Measurements from ENCODE around the gene SHROOM2.

Gene SHROOM2

DNA sequence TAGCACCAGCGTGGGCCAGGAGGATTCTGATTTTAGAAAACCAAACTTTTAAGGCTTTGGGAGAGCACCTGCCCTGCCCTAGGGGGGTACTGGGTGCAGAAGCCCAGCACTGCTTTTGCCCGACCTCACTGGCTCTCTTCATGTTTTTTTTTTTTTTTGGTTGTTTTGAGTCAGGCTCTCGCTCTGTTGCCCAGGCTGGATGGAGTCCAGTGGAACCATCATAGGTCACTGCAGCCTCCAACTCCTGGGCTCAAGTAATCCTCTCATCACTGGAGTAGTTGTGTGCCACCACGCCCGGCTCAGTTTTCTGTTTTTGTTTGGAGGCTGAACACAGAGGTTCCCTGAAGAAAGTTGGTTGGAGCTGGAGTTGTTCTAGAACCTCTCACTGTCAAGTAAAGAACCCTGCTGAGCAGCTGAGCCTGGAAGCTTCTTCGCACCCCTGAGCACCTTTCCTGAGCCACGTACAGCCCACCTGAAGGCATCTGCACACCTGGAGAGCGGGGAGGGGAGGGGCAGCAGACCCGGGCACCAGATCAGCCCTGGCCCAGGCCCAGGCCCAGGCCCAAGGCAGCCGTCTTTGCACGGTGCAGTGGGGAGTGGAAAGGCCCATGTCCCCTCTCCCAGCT, 49.5 kb downstream of the SHROOM2 start:
- no peak for DNase-seq (ENCODE audit: extremely low read depth, low read depth)
- TF ChIP-seq, protein P1, sequence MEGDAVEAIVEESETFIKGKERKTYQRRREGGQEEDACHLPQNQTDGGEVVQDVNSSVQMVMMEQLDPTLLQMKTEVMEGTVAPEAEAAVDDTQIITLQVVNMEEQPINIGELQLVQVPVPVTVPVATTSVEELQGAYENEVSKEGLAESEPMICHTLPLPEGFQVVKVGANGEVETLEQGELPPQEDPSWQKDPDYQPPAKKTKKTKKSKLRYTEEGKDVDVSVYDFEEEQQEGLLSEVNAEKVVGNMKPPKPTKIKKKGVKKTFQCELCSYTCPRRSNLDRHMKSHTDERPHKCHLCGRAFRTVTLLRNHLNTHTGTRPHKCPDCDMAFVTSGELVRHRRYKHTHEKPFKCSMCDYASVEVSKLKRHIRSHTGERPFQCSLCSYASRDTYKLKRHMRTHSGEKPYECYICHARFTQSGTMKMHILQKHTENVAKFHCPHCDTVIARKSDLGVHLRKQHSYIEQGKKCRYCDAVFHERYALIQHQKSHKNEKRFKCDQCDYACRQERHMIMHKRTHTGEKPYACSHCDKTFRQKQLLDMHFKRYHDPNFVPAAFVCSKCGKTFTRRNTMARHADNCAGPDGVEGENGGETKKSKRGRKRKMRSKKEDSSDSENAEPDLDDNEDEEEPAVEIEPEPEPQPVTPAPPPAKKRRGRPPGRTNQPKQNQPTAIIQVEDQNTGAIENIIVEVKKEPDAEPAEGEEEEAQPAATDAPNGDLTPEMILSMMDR (IDR thresholded peaks at IDR 0.05; ENCODE audit: low read depth, low read length) = no peak

DNA sequence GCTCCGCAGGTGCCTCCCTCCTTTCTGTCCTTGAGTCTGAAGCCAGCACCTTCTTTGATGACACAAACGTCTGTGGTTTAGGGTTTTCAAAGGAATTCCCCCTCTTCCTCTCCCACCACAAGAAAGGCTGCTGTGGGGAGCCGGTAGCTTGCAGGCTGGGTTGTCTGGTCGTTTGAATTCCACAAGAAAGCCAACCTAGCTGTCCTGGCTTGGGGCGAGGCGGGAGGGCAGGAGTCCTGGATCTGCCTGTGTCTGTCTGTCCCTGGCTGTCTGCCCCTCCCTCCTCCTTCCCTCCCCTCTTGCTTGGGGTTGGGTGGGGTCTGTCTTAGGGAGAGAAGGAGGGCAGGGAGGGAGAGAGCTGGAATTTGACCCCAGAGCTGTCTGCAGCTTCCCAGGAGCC, 56.3 kb downstream of the SHROOM2 start:
- TF ChIP-seq, protein P1 (IDR thresholded peaks at IDR 0.05; ENCODE audit: low read depth, low read length) = no peak
- DNase-seq (ENCODE audit: extremely low read depth, low read depth) = no peak

DNA sequence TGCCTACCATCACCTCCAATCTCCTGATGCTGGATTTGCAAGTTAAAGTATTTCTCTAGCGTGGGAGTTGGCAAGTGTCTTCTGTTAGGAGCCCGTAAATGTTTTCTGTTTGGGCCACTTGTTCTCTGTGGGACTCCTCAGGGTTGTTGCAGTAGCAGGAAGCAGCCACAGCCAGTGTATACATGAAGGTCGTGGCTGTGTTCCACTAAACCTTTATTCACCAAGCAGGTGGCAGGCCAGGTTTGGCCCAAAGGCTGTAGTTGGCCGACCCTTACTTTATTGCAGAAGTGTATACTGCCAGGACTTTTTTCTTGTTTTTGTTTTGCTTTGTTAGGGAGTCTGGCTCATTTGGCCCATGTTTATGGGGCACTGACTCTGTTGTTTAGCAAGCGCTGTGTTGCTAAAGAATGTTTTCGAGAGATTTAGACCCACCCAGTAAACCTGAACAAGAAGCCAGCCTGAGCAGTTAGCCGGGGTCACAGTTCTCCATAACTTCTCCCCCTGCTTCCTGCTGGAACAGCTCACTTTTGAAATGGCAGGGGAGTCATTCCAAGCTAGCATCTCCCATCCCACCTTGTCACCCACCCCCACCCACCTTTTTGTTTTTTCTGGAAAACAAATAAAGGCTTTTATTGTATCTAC, 58.8 kb downstream of the SHROOM2 start:
- DNase-seq (ENCODE audit: extremely low read depth, low read depth) = no peak
- TF ChIP-seq, protein P1 (IDR thresholded peaks at IDR 0.05; ENCODE audit: low read depth, low read length) = no peak

DNA sequence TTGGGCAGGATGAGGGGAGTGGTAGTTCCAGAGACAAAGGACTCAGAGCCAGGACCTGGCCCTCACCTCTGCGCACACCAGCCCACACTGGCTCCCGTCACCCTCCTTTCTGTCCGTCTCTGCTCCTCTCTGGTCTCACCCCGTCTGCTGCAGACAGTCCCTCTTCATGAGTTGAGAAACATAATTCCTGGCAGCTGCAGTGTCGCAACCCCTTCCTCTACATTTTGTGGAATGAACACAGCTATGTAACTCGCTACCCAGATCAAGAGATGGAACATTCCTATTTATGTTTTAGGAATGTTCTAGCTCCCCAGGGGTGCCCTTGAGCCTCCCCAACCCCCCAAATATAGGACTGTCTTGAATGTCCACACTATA, 59.3 kb downstream of the SHROOM2 start:
- no peak for DNase-seq (ENCODE audit: extremely low read depth, low read depth)
- TF ChIP-seq, protein P1 (IDR thresholded peaks at IDR 0.05; ENCODE audit: low read depth, low read length) = no peak

DNA sequence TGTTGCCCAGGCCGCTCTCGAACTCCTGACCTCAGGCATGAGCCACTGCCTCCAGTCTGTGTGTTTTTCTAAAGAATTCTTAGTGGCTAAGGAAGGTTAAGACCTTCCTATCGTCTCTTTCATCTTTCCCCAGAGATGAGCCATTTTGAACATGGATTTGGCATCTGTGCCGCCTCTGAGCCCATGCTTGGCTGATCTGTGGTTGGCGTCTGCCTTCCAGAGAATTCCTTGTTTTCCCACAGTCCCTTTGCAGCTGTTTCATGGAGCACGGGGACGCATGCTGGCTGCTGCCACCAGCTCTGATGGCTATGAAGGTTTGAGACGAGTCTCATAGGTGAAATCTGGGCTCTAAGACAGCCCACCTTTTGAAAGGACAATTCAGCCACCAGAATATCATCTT, 60.4 kb downstream of the SHROOM2 start:
- TF ChIP-seq, protein P1 (IDR thresholded peaks at IDR 0.05; ENCODE audit: low read depth, low read length) = no peak
- DNase-seq (ENCODE audit: extremely low read depth, low read depth) = no peak

DNA sequence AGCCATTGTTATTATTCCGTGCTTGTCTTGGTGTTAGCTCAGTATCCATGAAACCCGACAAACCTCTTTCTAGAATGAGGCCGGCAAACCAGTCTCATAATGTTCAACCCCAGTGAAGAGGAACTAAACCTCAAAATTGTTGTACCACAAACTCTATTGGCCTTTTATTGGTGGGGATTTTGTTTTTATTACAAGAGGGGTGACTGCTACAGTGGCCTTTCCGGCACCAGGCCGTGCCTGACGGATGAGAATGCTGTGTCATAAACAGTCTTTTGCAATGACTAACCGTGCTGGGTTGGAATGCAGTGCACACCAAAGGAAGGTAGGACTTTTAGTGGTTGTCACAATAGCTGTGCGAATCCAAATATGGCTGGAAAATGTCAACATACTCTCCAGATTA, 60.8 kb downstream of the SHROOM2 start:
- DNase-seq (ENCODE audit: extremely low read depth, low read depth) = no peak
- TF ChIP-seq, protein P1 (IDR thresholded peaks at IDR 0.05; ENCODE audit: low read depth, low read length) = no peak

DNA sequence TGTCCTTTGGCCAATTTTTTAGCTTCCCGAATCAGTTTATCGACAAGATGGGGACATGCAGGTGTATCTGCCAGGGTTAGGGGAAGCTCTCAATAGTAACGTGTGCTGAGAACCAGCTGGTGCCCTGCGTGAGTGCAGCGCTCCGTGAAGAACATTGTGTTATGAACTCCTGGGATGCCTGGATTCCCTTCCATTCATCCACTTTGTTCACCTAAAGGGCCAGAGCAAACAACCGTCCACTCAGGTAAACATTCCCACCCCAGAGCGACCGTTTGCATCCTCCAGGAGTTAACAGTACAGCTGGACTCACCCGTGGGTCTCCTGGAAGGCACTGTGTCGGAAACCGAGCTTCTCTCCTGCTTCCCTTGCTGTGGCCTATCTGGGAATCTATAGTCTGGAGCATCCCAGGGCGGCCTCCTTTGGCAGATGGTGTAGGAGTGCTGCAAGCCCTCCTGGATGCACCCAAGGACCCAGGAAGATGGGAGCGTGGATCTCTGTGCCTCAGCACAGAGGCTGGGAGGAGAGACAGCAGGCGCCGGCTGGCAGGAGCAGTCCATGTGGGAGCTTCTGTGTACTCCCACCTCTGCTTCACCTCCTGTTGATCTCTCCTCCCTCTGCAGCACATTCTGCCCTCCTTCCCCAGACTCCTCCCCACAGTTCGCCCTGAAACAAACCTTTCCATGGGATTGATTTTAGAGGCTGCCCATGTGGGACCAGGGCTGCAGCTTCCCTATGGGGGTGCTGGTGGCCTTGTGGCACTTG, 62.7 kb downstream of the SHROOM2 start:
- DNase-seq (ENCODE audit: extremely low read depth, low read depth) = no peak
- TF ChIP-seq, protein P1 (IDR thresholded peaks at IDR 0.05; ENCODE audit: low read depth, low read length) = no peak
